ENCODE results near the gene HPSE2.

HPSE2 gene

DNA sequence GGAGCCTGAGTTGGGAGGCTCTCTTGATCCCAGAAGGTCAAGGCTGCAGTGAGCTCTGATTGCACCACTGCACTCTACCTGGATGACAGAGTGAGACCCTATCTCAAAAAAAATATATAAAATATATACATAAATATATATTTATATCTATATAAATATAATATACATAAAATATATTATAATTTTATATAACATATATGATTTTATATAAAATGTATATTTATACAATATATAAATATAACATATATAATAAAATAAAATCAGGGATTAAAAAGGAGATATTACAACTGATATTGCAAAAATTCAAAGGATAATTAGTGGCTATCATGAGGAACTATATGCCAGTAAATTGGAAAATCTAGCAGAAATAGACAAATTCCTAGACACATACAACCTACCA is 435.4 kb downstream of the HPSE2 start:
- H3K27me3 ChIP-seq (ENCODE audit: low read depth, low read length): no peaks in the 10 kb centered on the region
- no peaks in the 10 kb centered on the region for H3K4me1 ChIP-seq (ENCODE audit: low read length)
- no peaks in the 10 kb centered on the region for H3K9me3 ChIP-seq (ENCODE audit: insufficient read depth, low read length)
- H3K9ac ChIP-seq (ENCODE audit: low read length): no peak overlapping the region
- H3K4me3 ChIP-seq (ENCODE audit: low read length): no peak overlapping the region
- no peaks in the 10 kb centered on the region for H3K36me3 ChIP-seq (replicated peaks; ENCODE audit: low read depth, low read length)
- no peak for TF ChIP-seq EZH2phosphoT487 (IDR thresholded peaks at IDR 0.05; ENCODE audit: low read depth)
- TF ChIP-seq, protein P1, sequence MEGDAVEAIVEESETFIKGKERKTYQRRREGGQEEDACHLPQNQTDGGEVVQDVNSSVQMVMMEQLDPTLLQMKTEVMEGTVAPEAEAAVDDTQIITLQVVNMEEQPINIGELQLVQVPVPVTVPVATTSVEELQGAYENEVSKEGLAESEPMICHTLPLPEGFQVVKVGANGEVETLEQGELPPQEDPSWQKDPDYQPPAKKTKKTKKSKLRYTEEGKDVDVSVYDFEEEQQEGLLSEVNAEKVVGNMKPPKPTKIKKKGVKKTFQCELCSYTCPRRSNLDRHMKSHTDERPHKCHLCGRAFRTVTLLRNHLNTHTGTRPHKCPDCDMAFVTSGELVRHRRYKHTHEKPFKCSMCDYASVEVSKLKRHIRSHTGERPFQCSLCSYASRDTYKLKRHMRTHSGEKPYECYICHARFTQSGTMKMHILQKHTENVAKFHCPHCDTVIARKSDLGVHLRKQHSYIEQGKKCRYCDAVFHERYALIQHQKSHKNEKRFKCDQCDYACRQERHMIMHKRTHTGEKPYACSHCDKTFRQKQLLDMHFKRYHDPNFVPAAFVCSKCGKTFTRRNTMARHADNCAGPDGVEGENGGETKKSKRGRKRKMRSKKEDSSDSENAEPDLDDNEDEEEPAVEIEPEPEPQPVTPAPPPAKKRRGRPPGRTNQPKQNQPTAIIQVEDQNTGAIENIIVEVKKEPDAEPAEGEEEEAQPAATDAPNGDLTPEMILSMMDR (IDR thresholded peaks at IDR 0.05; ENCODE audit: low read depth, low read length): no peak
- no peak overlapping the region for H3K4me2 ChIP-seq (ENCODE audit: low read length)
- H2AFZ ChIP-seq (ENCODE audit: low read depth, low read length): no peak overlapping the region
- H4K20me1 ChIP-seq (ENCODE audit: insufficient read depth, low read length): no peaks in the 10 kb centered on the region
- H3K27ac ChIP-seq (ENCODE audit: low read length): no peak overlapping the region
- no peaks in the 10 kb centered on the region for H3K79me2 ChIP-seq (ENCODE audit: low read length)

DNA sequence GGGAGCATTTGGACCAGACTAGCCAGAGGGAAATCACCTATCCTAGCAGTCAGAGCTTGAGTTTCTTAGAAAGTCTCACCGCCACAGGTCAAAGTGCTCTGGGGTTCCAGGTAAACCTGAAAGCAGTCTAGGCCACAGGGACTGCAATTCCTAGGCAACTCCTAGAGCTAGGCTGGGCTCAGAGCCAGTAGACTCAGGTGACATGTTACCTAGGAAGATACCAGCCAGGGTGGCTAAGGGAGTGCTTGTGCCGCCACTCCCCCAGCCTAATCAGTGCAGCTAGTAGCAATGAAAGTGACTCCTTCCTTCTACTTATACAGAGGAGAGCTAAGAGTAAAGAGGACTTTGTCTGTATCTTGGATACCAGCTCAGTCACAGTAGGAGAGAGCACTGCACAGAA is 440.2 kb downstream of the HPSE2 start:
- no peak overlapping the region for H3K4me2 ChIP-seq (ENCODE audit: low read length)
- no peaks in the 10 kb centered on the region for H3K9me3 ChIP-seq (ENCODE audit: insufficient read depth, low read length)
- H4K20me1 ChIP-seq (ENCODE audit: insufficient read depth, low read length): no peaks in the 10 kb centered on the region
- no peak overlapping the region for H3K4me3 ChIP-seq (ENCODE audit: low read length)
- H3K79me2 ChIP-seq (ENCODE audit: low read length): no peaks in the 10 kb centered on the region
- H3K27ac ChIP-seq (ENCODE audit: low read length): no peak overlapping the region
- H3K36me3 ChIP-seq (replicated peaks; ENCODE audit: low read depth, low read length): no peaks in the 10 kb centered on the region
- H3K27me3 ChIP-seq (ENCODE audit: low read depth, low read length): no peaks in the 10 kb centered on the region
- no peaks in the 10 kb centered on the region for H3K4me1 ChIP-seq (ENCODE audit: low read length)
- H3K9ac ChIP-seq (ENCODE audit: low read length): no peak overlapping the region
- H2AFZ ChIP-seq (ENCODE audit: low read depth, low read length): no peak overlapping the region
- TF ChIP-seq, protein P1 (IDR thresholded peaks at IDR 0.05; ENCODE audit: low read depth, low read length): no peak
- no peak for TF ChIP-seq EZH2phosphoT487 (IDR thresholded peaks at IDR 0.05; ENCODE audit: low read depth)

DNA sequence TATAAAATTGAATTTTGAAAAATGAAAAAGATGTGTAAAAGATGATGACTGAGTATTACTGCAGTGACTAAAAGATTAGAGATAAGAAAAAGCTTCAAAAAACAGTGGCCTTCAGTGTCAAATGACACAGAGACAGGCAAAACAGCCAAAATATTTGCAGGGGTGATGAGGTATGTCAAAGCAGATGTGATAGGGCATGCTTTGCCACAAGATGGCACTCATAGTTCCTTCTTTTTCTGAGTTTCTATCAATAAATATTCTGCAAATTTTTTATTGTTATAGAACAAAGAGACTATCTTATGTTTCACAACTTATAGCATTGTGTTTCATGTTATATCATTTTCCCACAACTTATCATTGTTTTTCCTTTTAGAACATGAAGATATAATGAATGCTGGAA is 444.8 kb downstream of the HPSE2 start:
- Histone ChIP-seq H3K4me3 (ENCODE audit: low read length) (no peak overlapping the region), H3K27ac (ENCODE audit: low read length) (no peak overlapping the region), H3K36me3 (replicated peaks; ENCODE audit: low read depth, low read length) (no peaks in the 10 kb centered on the region), H3K9ac (ENCODE audit: low read length) (no peak overlapping the region), H3K79me2 (ENCODE audit: low read length) (no peaks in the 10 kb centered on the region), H3K4me2 (ENCODE audit: low read length) (no peak overlapping the region), H2AFZ (ENCODE audit: low read depth, low read length) (no peak overlapping the region), H3K9me3 (ENCODE audit: insufficient read depth, low read length) (no peaks in the 10 kb centered on the region), H3K4me1 (ENCODE audit: low read length) (no peaks in the 10 kb centered on the region), H3K27me3 (ENCODE audit: low read depth, low read length) (no peaks in the 10 kb centered on the region), H4K20me1 (ENCODE audit: insufficient read depth, low read length) (no peaks in the 10 kb centered on the region)
- TF ChIP-seq, protein P1 (IDR thresholded peaks at IDR 0.05; ENCODE audit: low read depth, low read length): peak; percentile 40
- TF ChIP-seq EZH2phosphoT487 (IDR thresholded peaks at IDR 0.05; ENCODE audit: low read depth): no peak

DNA sequence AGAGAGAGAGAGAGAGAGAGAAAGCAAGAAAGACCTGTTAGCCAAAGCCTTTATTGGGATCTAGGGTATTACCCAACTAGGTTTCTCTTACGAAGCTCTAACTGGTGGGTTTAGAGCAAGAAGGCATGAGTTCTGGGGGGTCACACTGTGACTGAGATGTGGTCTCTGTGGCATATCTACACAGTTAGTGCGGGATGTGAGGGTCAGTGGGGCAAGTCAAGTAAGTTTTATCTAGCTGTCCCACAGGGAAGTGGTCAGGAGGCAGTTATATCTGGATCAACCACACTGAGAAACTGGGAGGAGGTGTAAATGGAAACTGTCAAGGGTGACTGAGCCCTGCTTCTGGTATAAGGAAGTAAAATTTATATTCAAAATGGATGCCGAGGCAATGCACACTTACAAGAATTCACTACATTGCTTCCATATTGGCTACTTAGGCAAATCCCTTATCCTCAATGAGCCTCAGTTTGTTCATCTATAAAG is 457.3 kb downstream of the HPSE2 start:
- no peak overlapping the region for H3K9ac ChIP-seq (ENCODE audit: low read length)
- TF ChIP-seq, protein P1 (IDR thresholded peaks at IDR 0.05; ENCODE audit: low read depth, low read length): no peak
- TF ChIP-seq EZH2phosphoT487 (IDR thresholded peaks at IDR 0.05; ENCODE audit: low read depth): no peak

More for the DNA sequence above, 457.3 kb downstream of the HPSE2 start:
- no peak overlapping the region for H3K4me2 ChIP-seq (ENCODE audit: low read length)
- no peaks in the 10 kb centered on the region for H3K27me3 ChIP-seq (ENCODE audit: low read depth, low read length)
- no peak overlapping the region for H2AFZ ChIP-seq (ENCODE audit: low read depth, low read length)
- no peaks in the 10 kb centered on the region for H3K9me3 ChIP-seq (ENCODE audit: insufficient read depth, low read length)
- H3K4me1 ChIP-seq (ENCODE audit: low read length): no peaks in the 10 kb centered on the region
- no peaks in the 10 kb centered on the region for H4K20me1 ChIP-seq (ENCODE audit: insufficient read depth, low read length)
- H3K4me3 ChIP-seq (ENCODE audit: low read length): no peak overlapping the region
- no peaks in the 10 kb centered on the region for H3K36me3 ChIP-seq (replicated peaks; ENCODE audit: low read depth, low read length)
- no peak overlapping the region for H3K27ac ChIP-seq (ENCODE audit: low read length)
- no peaks in the 10 kb centered on the region for H3K79me2 ChIP-seq (ENCODE audit: low read length)
